ENCODE results near the gene PPARD.

DNA sequence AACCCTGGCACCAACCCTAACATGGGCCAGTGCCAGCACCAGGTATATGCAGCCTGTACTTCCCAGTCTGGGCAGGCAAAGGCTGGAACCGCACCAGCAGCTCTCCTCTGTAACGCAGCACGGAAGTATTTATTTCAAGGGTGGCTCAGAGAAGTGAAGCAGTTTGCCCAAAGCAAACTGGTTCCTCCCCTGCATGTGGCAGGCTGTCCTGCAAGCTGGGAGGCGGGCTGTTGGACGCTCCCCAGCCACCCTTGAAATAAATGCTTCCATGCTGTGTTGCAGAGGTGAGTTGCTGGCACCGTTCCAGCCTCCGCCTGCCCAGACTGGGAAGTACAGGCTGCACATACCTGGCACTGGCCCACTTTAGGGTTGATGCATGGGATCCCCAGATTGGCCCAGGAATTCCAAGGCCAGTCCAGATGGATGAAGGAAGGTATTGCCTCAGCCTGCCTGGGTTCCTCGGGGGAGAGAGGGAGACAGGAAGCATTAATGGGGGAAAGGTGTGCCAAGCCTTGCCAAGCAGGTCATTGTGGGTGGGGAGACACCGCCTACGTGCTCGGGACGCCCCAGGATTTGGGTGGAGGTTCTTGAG is 49.8 kb downstream of the PPARD start:
- no peak for TF ChIP-seq POLR2A (IDR thresholded peaks at IDR 0.05)
- TF ChIP-seq, protein P1, sequence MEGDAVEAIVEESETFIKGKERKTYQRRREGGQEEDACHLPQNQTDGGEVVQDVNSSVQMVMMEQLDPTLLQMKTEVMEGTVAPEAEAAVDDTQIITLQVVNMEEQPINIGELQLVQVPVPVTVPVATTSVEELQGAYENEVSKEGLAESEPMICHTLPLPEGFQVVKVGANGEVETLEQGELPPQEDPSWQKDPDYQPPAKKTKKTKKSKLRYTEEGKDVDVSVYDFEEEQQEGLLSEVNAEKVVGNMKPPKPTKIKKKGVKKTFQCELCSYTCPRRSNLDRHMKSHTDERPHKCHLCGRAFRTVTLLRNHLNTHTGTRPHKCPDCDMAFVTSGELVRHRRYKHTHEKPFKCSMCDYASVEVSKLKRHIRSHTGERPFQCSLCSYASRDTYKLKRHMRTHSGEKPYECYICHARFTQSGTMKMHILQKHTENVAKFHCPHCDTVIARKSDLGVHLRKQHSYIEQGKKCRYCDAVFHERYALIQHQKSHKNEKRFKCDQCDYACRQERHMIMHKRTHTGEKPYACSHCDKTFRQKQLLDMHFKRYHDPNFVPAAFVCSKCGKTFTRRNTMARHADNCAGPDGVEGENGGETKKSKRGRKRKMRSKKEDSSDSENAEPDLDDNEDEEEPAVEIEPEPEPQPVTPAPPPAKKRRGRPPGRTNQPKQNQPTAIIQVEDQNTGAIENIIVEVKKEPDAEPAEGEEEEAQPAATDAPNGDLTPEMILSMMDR (IDR thresholded peaks at IDR 0.05), result no peak
